Cardiac septum (tissue), 1 donor: Measurements from ENCODE around the gene CCDC6. TPM values are rescaled to one million over a fixed set of nuclear protein-coding genes. Genes with fewer than 3 reads are reported as not detected.
"Not testable (repeated sequence)": the region's sequence is repeated elsewhere in the genome, so short reads cannot be mapped to it uniquely, and the experiment has no call there.

ENCODE experiments used
- DNase-seq: peaks from one replicate; pipeline ENCODE4 v3.0.0-alpha.2; 2020; ENCODE audit warnings: low spot score
- intact Hi-C: fragments of 100-400 bp; cut with DNase I; formaldehyde crosslinking; loops from one replicate; pipeline ENCODE4 v1.14.0; 2022
- total RNA-seq: library from RNA; stranded (reverse); fragmentation: NEBNext Ultra II Directional; extraction: Animal tissue kit (Norgen Biotek cat#: 25700); gene quantifications from one replicate; pipeline ENCODE4 v1.2.1, GENCODE V29; 2021
- donor health status: DM: no; HTN: no; CAD: no.

Gene CCDC6
- total RNA-seq, 1 donor from 2014 or later: 20.0 TPM

DNA sequence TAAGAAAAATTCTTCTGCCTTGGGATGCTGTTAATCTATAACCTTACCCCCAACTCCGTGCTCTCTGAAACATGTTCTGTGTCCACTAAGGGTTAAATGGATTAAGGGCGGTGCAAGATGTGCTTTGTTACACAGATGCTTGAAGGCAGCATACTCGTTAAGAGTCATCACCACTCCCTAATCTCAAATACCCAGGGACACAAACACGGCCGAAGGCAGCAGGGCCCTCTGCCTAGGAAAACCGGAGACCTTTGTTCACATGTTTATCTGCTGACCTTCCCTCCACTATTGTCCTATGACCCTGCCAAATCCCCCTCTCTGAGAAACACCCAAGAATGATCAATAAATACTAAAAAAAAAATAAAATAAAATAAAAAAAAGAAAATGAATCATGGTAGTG lies 161.6 kb downstream of the CCDC6 start:
- DNase-seq, intact Hi-C loops: not testable (repeated sequence)

DNA sequence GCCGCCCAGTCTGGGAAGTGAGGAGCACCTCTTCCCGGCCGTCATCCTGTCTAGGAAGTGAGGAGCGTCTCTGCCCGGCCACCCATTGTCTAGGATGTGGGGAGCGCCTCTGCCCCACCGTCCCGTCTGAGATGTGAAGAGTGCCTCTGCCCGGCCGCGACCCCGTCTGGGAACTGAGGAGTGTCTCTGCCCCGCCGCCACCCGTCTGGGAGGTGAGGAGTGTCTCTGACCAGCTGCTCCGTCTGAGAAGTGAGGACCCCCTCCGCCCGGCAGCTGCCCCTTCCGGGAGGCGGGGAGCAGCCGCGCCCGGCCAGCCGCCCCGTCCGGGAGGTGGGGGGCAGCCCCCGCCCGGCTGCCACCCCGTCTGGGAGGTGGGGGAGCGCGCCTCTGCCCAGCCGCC lies 162.2 kb downstream of the CCDC6 start:
- intact Hi-C loops, DNase-seq: not testable (repeated sequence)

DNA sequence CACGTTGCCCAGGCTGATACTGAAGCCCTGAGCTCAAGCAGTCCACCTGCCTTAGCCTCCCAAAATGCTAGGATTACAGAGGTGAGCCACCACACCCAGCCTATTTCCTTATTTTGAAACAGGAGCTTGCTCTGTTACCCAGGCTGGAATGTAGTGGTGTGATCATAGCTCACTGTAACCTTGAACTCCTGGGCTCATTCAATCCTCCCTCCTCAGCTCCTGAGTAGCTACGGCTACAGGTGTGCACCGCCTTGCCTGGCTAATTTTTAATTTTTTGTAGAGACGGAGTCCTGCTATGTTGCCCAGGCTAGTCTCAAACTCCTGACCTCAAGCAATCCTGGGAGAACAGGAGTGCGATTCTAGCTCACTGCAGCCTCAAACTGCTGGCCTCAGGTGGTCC lies 164.8 kb downstream of the CCDC6 start:
- DNase-seq: no peak
- intact Hi-C loops: no loop called here

DNA sequence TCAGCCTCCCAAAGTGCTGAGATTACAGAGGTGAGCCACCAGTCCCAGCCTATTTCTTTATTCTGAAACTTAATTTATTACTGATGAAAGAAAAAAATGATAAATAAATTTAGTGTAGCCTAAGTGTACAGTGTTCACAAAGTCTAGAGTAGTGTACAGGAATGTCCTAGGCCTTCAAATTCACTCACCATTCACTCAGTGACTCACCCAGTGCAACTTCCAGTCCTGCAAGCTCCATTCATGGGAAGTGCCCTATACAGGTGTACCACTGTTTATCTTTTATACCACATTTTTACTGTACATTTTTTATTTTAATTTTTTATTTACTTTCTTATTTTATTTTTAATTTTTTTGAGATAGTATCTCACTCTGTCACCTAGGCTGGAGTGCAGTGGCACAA lies 165.3 kb downstream of the CCDC6 start:
- intact Hi-C loops: no loop called here
- no peak for DNase-seq

Other genes starting within 250 kb of the CCDC6 start
- gene SLC16A9, start 196.7 kb downstream of the CCDC6 start, total RNA-seq: 1.5 TPM
- gene MRLN, start 153.1 kb downstream of the CCDC6 start, total RNA-seq: not detected